Epithelial cell of proximal tubule (primary cell): ENCODE results near the gene DNAJA2. TPM values are rescaled to one million over a fixed set of nuclear protein-coding genes. Genes with fewer than 3 reads are reported as not detected.
"Not testable (repeated sequence)": the region's sequence is repeated elsewhere in the genome, so short reads cannot be mapped to it uniquely, and the experiment has no call there.

ENCODE experiments used
- DNase-seq: peaks from one replicate; pipeline ENCODE4 v3.0.0-alpha.2; 2011; ENCODE audit warnings: low read depth
- H3K4me3 ChIP-seq: 2 replicates; pipeline ENCODE4 v1.5.1; 2011; ENCODE audit warnings: low read depth, mild to moderate bottlenecking, low read length
- total RNA-seq: library from RNA; depleted of rRNA; stranded (reverse); fragments of >200 nt; gene quantifications from 2 replicates; pipeline ENCODE4 v1.2.3, GENCODE V29; 2015
- TF ChIP-seq, protein P1 (sequence below): conservative IDR thresholded peaks from 2 replicates; pipeline ENCODE4 v1.5.1; 2012; ENCODE audit warnings: low read depth, mild to moderate bottlenecking, low read length

The DNAJA2 gene
- total RNA-seq, 1 donor from 2014 or later = 49.8 TPM

DNA sequence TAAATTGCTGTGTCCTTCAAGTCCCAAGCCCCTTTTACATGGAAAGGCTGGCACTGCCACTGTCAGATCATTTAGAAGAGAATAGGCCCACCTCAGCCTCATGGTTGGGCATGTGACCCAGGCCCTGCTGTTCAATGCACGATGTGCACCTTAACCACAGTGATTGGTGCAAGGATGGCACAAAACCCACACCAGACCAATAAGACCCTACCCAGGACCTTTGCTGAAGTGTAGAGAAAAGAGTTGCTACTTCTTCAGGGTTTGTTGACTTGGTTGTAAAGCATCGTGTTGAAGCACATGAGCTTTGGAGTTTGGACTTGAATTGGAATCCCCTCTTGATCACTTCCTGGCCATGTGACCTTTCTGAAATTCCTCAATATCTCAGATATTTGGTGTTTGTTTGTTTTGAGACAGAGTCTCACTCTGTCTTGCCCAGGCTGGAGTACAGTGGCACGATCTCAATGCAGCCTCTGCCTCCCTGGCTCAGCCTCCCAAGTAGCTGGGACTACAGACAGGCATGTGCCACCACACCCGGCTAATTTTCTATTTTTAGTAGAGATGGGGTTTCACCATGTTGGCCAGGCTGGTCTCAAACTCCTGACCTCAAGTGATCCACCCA lies 24.8 kb downstream of the DNAJA2 start:
- TF ChIP-seq, protein P1, sequence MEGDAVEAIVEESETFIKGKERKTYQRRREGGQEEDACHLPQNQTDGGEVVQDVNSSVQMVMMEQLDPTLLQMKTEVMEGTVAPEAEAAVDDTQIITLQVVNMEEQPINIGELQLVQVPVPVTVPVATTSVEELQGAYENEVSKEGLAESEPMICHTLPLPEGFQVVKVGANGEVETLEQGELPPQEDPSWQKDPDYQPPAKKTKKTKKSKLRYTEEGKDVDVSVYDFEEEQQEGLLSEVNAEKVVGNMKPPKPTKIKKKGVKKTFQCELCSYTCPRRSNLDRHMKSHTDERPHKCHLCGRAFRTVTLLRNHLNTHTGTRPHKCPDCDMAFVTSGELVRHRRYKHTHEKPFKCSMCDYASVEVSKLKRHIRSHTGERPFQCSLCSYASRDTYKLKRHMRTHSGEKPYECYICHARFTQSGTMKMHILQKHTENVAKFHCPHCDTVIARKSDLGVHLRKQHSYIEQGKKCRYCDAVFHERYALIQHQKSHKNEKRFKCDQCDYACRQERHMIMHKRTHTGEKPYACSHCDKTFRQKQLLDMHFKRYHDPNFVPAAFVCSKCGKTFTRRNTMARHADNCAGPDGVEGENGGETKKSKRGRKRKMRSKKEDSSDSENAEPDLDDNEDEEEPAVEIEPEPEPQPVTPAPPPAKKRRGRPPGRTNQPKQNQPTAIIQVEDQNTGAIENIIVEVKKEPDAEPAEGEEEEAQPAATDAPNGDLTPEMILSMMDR = no peak
- no peak overlapping the region for H3K4me3 ChIP-seq
- DNase-seq = no peak

GRCh38 chr16:46947900-46948547 lies 25.4 kb downstream of the DNAJA2 start:
- TF ChIP-seq, protein P1 = peak; percentile 74
- no peak overlapping the region for H3K4me3 ChIP-seq
- DNase-seq = no peak

DNA sequence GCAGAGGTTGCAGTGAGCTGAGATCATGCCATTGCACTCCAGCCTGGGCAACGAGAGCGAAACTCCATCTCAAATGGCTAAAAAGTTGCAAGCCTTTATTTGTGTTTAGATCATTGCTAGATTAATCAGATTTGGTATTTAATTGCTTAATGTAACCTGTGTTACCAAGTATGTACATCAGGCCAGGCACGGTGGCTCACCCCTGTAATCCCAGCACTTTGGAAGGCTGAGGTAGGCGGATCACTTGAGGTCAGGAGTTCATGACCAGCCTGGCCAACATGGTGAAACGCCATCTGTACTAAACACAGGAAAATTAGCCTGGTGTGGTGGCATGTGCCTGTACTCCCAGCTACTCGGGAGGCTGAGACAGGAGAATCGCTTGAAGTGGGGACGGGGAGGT lies 28.8 kb downstream of the DNAJA2 start:
- not testable (repeated sequence) for H3K4me3 ChIP-seq, DNase-seq

- TF ChIP-seq, protein P1 = no peak
- no peak overlapping the region for H3K4me3 ChIP-seq
- no peak for DNase-seq
These were observed 35.9 kb downstream of the DNAJA2 start for GRCh38 chr16:46937536-46937935.

GRCh38 chr16:46932802-46933201 lies 40.7 kb downstream of the DNAJA2 start:
- no peak overlapping the region for H3K4me3 ChIP-seq
- DNase-seq = no peak
- TF ChIP-seq, protein P1 = no peak

- DNase-seq = no peak
- H3K4me3 ChIP-seq = no peak overlapping the region
- TF ChIP-seq, protein P1 = no peak
These were observed 42.6 kb downstream of the DNAJA2 start for GRCh38 chr16:46930861-46931260.

GRCh38 chr16:46929378-46930332 lies 43.8 kb downstream of the DNAJA2 start:
- DNase-seq = no peak
- no peak overlapping the region for H3K4me3 ChIP-seq
- TF ChIP-seq, protein P1 = peak; percentile 93
